MM.1S (cell line): ENCODE results near the gene SCIN.

Source experiments
- DNase-seq: peaks from one replicate; pipeline ENCODE4 v3.0.0-alpha.2; 2015
- H2AFZ ChIP-seq: fragments of 300-600 bp; sonication (generic); 2 replicates; pipeline ENCODE4 v1.6.0; 2016; ENCODE audit warnings: antibody characterized with exemption, low read length
- H3F3A ChIP-seq: fragments of 300-600 bp; sonication (generic); 2 replicates; pipeline ENCODE4 v1.6.1; 2016; ENCODE audit warnings: mild to moderate bottlenecking, antibody characterized with exemption, low read length, moderate library complexity, mixed read lengths; ENCODE audit not compliant: insufficient read depth
- H3K27ac ChIP-seq: fragments of 300-600 bp; sonication (generic); 2 replicates; pipeline ENCODE4 v1.5.1; 2016; ENCODE audit warnings: mild to moderate bottlenecking, low read length
- H3K27me3 ChIP-seq: fragments of 300-600 bp; sonication (generic); replicated peaks from 2 replicates; pipeline ENCODE4 v1.6.0; 2016; ENCODE audit warnings: low read length; ENCODE audit not compliant: insufficient read depth
- H3K36me3 ChIP-seq: fragments of 300-600 bp; sonication (generic); replicated peaks from 2 replicates; pipeline ENCODE4 v1.6.1; 2016; ENCODE audit warnings: mild to moderate bottlenecking, low read length, mixed read lengths; ENCODE audit not compliant: insufficient read depth
- H3K4me1 ChIP-seq: fragments of 300-600 bp; sonication (generic); 2 replicates; pipeline ENCODE4 v1.6.1; 2016; ENCODE audit warnings: low read length, mixed read lengths
- H3K4me2 ChIP-seq: fragments of 300-600 bp; sonication (generic); 2 replicates; pipeline ENCODE4 v1.6.0; 2016; ENCODE audit warnings: low read depth, low read length
- H3K4me3 ChIP-seq: fragments of 300-600 bp; sonication (generic); 2 replicates; pipeline ENCODE4 v1.5.1; 2016; ENCODE audit warnings: low read length, mixed read lengths
- H3K79me2 ChIP-seq: fragments of 300-600 bp; sonication (generic); 2 replicates; pipeline ENCODE4 v1.6.1; 2016; ENCODE audit warnings: mixed run types, low read length, mixed read lengths
- H3K9ac ChIP-seq: fragments of 300-600 bp; sonication (generic); 2 replicates; pipeline ENCODE4 v1.6.1; 2016; ENCODE audit warnings: low read length, mixed read lengths
- H3K9me2 ChIP-seq: fragments of 300-600 bp; sonication (generic); replicated peaks from 2 replicates; pipeline ENCODE4 v1.6.1; 2016; ENCODE audit warnings: mild to moderate bottlenecking, low read length, mixed read lengths; ENCODE audit not compliant: insufficient read depth
- H3K9me3 ChIP-seq: fragments of 300-600 bp; sonication (generic); replicated peaks from 2 replicates; pipeline ENCODE4 v1.6.1; 2016; ENCODE audit warnings: mild to moderate bottlenecking, low read length, mixed read lengths; ENCODE audit not compliant: insufficient read depth
- H4K20me1 ChIP-seq: fragments of 300-600 bp; sonication (generic); 2 replicates; pipeline ENCODE4 v1.6.1; 2016; ENCODE audit warnings: mild to moderate bottlenecking, low read length, moderate library complexity, mixed read lengths; ENCODE audit not compliant: insufficient read depth
- EZH2 ChIP-seq: fragments of 300-600 bp; sonication (generic); optimal IDR thresholded peaks from 2 replicates; pipeline ENCODE3; 2017; ENCODE audit warnings: low read depth, mild to moderate bottlenecking, antibody characterized with exemption, low read length, mixed read lengths
- EZH2phosphoT487 ChIP-seq: fragments of 300-600 bp; sonication (generic); IDR thresholded peaks from 2 replicates; pipeline ENCODE4 v1.6.1; 2018; ENCODE audit warnings: antibody characterized with exemption, low read length
- TF ChIP-seq, protein P1 (sequence below): fragments of 300-600 bp; sonication (generic); IDR thresholded peaks from 2 replicates; pipeline ENCODE4 v1.5.1; 2016; ENCODE audit warnings: antibody characterized with exemption, low read length, mixed read lengths

SCIN gene

DNA sequence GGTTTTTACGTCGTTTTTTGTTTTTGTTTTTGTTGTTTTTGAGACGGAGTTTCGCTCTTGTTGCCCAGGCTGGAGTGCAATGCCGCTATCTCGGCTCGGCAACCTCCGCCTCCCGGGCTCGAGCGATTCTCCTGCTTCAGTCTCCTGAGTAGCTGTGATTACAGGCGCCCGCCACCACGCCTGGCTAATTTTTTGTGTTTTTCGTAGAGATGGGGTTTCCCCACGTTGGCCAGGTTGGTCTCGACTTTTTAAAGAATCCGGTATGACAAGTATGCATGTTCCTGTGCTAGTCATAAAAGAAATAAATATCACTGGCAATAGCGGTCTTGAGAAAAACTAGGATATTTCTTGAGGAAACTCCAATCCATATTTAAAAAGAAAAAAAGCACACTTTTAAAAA lies 114.2 kb downstream of the SCIN start:
- Histone ChIP-seq H3K9me3 (no peaks in the 10 kb centered on the region), H3K4me1 (peaks cover 4% of the 10 kb centered on the region; the same call in 1 of the 2 replicates), H4K20me1 (no peaks in the 10 kb centered on the region), H3K9ac (no peak overlapping the region), H3K36me3 (no peaks in the 10 kb centered on the region), H2AFZ (no peak overlapping the region), H3K4me3 (no peak overlapping the region), H3K27me3 (no peaks in the 10 kb centered on the region), H3K27ac (no peak overlapping the region), H3K9me2 (no peaks in the 10 kb centered on the region), H3K79me2 (peaks cover 8% of the 10 kb centered on the region), H3F3A (peaks cover 13% of the 10 kb centered on the region), H3K4me2 (no peak overlapping the region)
- TF ChIP-seq, protein P1, sequence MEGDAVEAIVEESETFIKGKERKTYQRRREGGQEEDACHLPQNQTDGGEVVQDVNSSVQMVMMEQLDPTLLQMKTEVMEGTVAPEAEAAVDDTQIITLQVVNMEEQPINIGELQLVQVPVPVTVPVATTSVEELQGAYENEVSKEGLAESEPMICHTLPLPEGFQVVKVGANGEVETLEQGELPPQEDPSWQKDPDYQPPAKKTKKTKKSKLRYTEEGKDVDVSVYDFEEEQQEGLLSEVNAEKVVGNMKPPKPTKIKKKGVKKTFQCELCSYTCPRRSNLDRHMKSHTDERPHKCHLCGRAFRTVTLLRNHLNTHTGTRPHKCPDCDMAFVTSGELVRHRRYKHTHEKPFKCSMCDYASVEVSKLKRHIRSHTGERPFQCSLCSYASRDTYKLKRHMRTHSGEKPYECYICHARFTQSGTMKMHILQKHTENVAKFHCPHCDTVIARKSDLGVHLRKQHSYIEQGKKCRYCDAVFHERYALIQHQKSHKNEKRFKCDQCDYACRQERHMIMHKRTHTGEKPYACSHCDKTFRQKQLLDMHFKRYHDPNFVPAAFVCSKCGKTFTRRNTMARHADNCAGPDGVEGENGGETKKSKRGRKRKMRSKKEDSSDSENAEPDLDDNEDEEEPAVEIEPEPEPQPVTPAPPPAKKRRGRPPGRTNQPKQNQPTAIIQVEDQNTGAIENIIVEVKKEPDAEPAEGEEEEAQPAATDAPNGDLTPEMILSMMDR: no peak
- no peak for TF ChIP-seq EZH2phosphoT487
- no peak for TF ChIP-seq EZH2
- no peak for DNase-seq

DNA sequence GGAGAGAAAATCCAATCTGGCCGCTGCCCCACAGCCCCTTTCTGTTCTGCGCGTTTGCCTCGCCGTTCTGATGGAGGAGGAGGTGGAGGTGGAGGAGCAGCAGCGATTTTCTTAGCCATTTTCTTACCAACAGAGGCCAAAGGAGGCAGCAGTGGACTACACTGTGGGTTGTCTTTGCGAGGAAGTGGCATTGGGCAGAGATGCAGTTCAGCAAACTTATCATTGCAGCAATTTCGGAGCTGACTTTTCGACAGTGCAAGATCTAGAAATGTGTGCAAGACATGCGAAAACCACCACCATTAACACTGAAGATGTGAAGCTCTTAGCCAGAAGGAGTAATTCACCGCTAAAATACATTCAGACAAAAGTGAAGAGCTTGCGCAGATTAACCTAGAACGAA lies 115.0 kb downstream of the SCIN start:
- H3K4me2 ChIP-seq: no peak overlapping the region
- H4K20me1 ChIP-seq: no peaks in the 10 kb centered on the region
- H3K79me2 ChIP-seq: peaks cover 8% of the 10 kb centered on the region
- H3K4me1 ChIP-seq: peaks cover 4% of the 10 kb centered on the region; the same call in 1 of the 2 replicates
- no peak for TF ChIP-seq EZH2phosphoT487
- TF ChIP-seq, protein P1: peak; percentile 19; the same call in 1 of the 2 replicates
- no peak overlapping the region for H3K9ac ChIP-seq
- H2AFZ ChIP-seq: no peak overlapping the region
- no peaks in the 10 kb centered on the region for H3K9me3 ChIP-seq
- no peak for DNase-seq
- no peaks in the 10 kb centered on the region for H3K27me3 ChIP-seq
- H3F3A ChIP-seq: peaks cover 13% of the 10 kb centered on the region
- H3K9me2 ChIP-seq: no peaks in the 10 kb centered on the region
- no peaks in the 10 kb centered on the region for H3K36me3 ChIP-seq
- H3K27ac ChIP-seq: no peak overlapping the region
- no peak overlapping the region for H3K4me3 ChIP-seq

DNA sequence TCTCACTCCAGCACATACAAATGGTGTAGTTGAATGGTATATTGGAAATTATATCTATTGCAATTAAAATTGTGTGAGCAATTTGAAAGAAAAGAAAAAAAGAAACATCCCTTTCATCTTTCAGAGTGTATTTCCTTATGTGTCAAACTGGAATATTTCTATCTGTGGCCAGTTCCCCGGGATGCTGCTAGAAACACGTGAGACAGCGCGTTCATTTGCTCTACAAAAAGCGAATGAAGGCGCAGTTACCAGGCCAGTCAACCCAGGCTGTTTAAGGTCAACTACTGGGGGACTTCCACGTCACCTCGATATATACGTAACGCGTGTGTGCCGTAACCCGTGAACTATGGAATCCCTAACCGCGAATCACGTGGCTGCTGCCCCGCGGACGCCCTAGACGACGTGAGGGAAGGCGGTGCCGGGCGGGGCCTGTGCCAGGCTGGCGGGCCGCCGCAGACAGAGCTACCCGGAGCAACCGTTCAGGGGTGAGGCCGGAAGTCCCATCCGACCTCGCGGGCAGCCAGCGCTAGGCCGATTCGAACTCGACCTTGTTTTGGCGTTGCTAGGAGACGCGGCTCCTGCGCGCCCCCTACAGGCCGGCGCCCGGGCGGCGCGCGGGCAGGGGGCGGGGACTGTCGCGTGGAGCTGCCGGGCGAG lies 115.8 kb downstream of the SCIN start:
- Histone ChIP-seq H3K27me3 (no peaks in the 10 kb centered on the region), H3K9me2 (no peaks in the 10 kb centered on the region), H3K79me2 (peaks cover 8% of the 10 kb centered on the region), H3K9me3 (no peaks in the 10 kb centered on the region), H3K36me3 (no peaks in the 10 kb centered on the region), H3K27ac (peak overlapping the region; percentile 96), H4K20me1 (no peaks in the 10 kb centered on the region), H3K4me3 (peak overlapping the region; percentile 73), H2AFZ (peak overlapping the region; percentile 95), H3F3A (peaks cover 13% of the 10 kb centered on the region), H3K9ac (peak overlapping the region; percentile 96), H3K4me1 (peaks cover 4% of the 10 kb centered on the region; the same call in 1 of the 2 replicates), H3K4me2 (peak overlapping the region; percentile 71; the same call in 1 of the 2 replicates)
- TF ChIP-seq, protein P1: peak; percentile 66
- no peak for TF ChIP-seq EZH2
- peak; percentile 96 for DNase-seq
